GM20000 (cell line): ENCODE measurements around the gene PARP12.

ENCODE experiments used
- DNase-seq: peaks from one replicate; pipeline ENCODE4 v3.0.0; 2012; ENCODE audit warnings: low spot score
- TF ChIP-seq, protein P1 (sequence below): IDR thresholded peaks from 2 replicates; pipeline ENCODE4 v1.5.1; 2012; ENCODE audit warnings: mild to moderate bottlenecking, control low read depth; ENCODE audit errors: extremely low read depth, missing control alignments

The PARP12 gene

DNA sequence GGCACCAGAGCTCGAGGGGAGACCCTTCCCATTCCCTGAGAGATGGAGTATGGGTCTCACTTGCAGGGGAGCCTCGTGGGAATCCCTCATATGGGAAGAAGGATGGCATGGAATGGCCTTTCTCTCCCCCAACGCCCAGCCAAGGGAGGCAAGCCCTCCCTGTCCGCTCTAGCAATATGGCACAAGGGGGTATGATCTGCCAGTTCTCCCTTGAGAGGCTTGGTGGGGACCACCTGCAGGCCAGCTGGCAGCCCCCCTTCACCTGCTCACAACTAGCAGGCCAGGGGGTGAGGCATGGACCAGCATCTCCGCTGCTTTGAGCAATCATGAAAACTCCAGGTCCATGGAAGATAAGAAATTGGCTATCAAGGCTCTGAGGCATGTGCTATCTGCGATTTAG, 70.8 kb downstream of the PARP12 start:
- TF ChIP-seq, protein P1, sequence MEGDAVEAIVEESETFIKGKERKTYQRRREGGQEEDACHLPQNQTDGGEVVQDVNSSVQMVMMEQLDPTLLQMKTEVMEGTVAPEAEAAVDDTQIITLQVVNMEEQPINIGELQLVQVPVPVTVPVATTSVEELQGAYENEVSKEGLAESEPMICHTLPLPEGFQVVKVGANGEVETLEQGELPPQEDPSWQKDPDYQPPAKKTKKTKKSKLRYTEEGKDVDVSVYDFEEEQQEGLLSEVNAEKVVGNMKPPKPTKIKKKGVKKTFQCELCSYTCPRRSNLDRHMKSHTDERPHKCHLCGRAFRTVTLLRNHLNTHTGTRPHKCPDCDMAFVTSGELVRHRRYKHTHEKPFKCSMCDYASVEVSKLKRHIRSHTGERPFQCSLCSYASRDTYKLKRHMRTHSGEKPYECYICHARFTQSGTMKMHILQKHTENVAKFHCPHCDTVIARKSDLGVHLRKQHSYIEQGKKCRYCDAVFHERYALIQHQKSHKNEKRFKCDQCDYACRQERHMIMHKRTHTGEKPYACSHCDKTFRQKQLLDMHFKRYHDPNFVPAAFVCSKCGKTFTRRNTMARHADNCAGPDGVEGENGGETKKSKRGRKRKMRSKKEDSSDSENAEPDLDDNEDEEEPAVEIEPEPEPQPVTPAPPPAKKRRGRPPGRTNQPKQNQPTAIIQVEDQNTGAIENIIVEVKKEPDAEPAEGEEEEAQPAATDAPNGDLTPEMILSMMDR: no peak
- no peak for DNase-seq

DNA sequence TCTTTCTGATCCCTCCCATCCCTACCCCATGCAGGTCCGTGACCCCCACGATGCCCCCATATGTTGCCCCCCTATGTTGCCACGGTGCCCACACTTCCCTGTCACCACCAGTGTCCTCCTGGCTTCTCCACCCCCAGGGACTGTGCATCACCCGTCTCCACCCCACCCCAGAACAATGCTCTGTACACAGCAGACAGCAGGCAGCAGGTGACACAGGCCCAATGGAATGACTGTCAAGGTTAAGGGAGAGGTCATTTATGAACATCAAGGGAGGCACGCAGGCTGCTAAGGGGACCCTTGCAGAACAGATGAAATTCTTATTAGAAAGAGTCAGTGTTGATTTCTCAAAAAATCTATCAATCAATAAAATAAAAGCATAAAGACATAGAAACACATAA, 71.5 kb downstream of the PARP12 start:
- TF ChIP-seq, protein P1: no peak
- no peak for DNase-seq

DNA sequence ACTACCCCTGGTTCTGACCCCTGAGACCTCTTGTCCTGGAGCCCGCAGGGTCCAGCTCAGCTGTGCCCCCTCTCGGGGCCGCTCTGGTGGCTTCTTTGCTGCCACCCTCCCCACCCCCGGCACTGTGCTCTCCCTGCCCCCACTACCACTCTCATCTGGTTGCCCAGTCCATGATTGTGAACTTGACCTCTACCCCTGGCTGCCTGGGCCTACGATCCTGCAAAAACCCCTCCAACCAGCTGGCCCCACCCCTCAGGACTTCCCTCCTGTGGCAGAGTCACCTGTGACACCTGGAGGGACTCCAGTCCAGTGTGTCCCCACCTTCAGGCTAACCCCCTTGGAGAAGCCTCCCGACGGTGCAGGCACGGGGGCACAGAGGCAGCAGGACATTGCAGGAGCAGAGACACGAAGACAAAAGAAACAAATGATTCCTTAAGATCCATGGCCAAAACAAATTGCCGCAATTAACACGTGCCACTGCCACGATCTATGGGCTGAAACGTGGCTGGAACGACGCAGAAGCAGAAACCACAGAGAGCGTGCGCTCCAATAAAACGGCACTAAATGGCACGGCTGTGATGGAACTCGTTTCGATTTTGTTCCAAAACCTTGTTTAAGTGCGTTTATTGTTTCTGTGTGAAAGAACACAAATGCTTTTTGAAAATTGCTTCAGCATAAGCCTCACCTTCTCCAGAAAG, 72.0 kb downstream of the PARP12 start:
- TF ChIP-seq, protein P1: no peak

DNA sequence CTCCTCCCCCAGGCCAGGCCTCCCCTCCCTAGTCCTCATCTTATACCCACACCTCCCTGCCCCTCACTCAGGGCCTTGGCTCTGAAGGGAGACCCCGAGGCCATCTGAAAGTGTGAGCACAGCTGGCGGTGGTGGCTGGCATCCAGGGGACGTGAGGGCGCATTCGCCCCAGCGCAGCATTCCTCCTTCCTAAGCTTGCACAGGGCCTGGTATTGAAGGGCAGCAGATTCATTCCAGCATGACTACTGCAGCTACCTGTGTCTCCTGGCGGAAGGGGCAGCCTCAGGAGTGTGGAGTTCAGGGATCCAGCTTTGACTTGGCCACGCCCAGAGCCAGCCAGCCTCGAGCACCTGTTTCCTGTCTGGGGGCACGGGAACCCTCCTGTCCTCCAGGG, 72.6 kb downstream of the PARP12 start:
- TF ChIP-seq, protein P1: no peak
- no peak for DNase-seq

More for the DNA sequence above, 72.0 kb downstream of the PARP12 start:
- DNase-seq: no peak

DNA sequence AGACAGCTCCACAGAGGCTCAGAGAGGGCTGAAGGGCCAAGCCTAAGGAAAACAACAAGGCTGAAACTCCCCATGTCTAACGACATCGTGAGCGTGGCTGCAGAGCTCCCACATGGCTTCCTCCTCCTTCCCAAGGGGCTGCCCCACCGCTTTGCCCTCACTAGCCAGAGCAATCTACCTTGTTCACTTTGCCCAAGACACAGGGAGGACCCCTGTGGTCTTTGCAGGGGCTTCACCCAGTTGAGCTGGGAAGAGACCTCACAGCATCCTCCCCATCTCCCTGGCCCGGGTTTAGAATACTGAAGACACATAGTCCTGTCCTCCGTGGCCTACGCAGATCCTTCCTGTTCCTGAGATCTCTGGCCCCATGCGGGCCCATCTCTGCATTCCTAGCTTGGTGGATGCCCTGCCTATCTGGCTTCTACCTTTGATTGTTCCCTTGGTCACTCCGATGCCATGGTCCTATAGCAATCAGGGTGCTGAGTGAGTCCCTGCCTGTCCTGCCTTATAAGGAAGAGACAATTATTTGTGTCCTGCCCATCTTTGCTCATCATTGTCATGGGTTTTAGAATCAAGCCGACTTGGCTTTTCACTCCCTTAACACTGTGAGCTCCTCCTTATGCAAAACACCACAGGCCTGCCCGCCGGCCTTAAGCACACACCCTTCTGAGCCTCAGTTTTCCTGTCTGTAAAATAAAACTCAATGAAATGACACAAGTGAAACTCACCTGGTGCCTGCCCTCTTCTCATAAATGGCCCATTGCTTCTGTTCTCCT, 73.2 kb downstream of the PARP12 start:
- no peak for DNase-seq
- TF ChIP-seq, protein P1: no peak

DNA sequence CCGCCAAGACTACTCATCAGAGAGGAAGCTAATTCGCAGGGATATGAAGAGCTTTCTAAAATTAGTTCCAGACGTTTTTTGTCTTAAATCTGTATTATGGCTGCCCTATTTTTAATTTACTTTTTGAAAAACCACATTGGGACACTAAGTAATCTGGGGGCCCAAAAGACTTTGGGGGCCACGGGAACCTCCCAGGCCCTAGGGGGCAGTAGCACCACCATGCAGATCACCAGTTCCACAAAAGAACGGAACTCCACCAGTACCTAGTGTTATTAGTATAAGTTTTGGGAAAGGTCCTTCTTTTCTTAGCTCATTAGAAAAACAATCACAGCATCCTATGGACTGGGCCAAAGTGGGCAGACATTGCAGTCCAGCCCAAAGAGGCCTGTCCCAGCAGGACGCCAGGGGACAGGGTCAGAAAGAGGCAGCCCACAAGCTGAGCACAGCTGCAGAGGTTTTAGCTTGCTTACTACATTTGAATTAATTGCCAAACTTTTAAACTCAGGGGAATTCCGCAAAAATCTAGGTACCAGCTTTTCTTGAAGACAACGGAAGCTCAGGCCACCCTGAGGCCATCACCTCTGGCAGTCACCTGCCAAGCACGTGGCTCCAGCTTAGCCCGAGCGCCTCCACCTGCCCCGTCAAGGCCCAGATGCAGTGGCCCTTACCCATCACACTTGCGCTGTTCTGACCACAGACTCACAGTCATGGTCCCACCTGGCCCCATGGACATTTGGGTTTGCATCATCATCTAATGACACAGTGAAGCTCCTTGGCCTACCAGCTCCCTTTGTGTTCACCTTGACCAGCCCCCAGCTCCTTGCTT, 74.8 kb downstream of the PARP12 start:
- TF ChIP-seq, protein P1: no peak
- no peak for DNase-seq
